Neural cell (in vitro differentiated cells): ENCODE results near the gene PLCZ1.

ENCODE experiments used
- CTCF ChIP-seq: fragments of 450-650 bp; IDR thresholded peaks from 2 replicates; pipeline ENCODE4 v1.5.1; 2014; ENCODE audit warnings: antibody characterized with exemption, mild to moderate bottlenecking, moderate library complexity; ENCODE audit not compliant: poor library complexity, severe bottlenecking
- EZH2 ChIP-seq: fragments of 200-600, 300-800 bp; shearing (Covaris generic), sonication (generic); IDR thresholded peaks from 2 replicates; pipeline ENCODE4 v1.6.1; 2014; ENCODE audit warnings: antibody characterized with exemption, low read length, borderline replicate concordance, mild to moderate bottlenecking; ENCODE audit not compliant: insufficient read depth, poor library complexity, severe bottlenecking
- POLR2AphosphoS5 ChIP-seq: IDR thresholded peaks from 2 replicates; pipeline ENCODE4 v1.6.1; 2012
- REST ChIP-seq: IDR thresholded peaks from 2 replicates; pipeline ENCODE4 v1.6.1; 2012; ENCODE audit warnings: borderline replicate concordance
- TAF1 ChIP-seq: IDR thresholded peaks from 2 replicates; pipeline ENCODE4 v1.6.1; 2012; ENCODE audit warnings: low read depth

- TF ChIP-seq CTCF: no peak
- TF ChIP-seq TAF1: no peak
- TF ChIP-seq REST: no peak
- TF ChIP-seq POLR2AphosphoS5: no peak
- TF ChIP-seq EZH2: no peak
These were observed 37.5 kb downstream of the PLCZ1 start for GRCh38 chr12:18700271-18700670.
